GM12891 (cell line): ENCODE measurements around the gene MAST1.
"Not testable (repeated sequence)": the region's sequence is repeated elsewhere in the genome, so short reads cannot be mapped to it uniquely, and the experiment has no call there.

ENCODE experiments used
- PAX5 ChIP-seq: IDR thresholded peaks from 2 replicates; pipeline ENCODE4 v1.6.1; 2011; ENCODE audit warnings: low read length, moderate library complexity, mild to moderate bottlenecking; ENCODE audit not compliant: insufficient read depth, severe bottlenecking
- POLR2A ChIP-seq: IDR thresholded peaks from 2 replicates; pipeline ENCODE4 v1.6.1; 2011; ENCODE audit warnings: low read depth, low read length, control low read depth
- POLR2AphosphoS5 ChIP-seq: IDR thresholded peaks from 2 replicates; pipeline ENCODE4 v1.6.1; 2011; ENCODE audit warnings: low read depth, low read length, control low read depth
- POU2F2 ChIP-seq: IDR thresholded peaks from 2 replicates; pipeline ENCODE4 v1.6.1; 2011; ENCODE audit warnings: low read depth, mild to moderate bottlenecking, control low read depth, low read length, moderate library complexity
- SPI1 ChIP-seq: IDR thresholded peaks from 2 replicates; pipeline ENCODE4 v1.6.1; 2011; ENCODE audit warnings: low read depth, low read length, control low read depth
- TAF1 ChIP-seq: IDR thresholded peaks from 2 replicates; pipeline ENCODE4 v1.6.1; 2011; ENCODE audit warnings: low read depth, low read length, control low read depth

DNA sequence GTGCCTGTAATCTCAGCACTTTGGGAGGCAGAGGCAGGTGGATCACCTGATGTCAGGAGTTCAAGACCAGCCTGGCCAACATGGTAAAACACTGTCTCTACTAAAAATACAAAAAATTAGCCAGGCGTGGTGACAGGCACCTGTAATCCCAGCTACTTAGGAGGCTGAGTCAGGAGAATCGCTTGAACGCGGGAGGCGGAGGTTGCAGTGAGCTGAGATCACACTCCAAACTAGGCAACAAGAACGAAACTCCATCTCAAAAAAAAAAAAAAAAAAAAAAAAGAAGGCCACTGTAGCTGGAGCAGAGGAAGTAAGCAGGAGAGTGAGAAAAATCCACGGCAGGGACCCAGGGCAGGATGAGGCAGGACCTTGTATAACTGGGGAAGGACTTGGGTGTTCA is 8.3 kb downstream of the MAST1 start:
- TF ChIP-seq POLR2A, PAX5, POLR2AphosphoS5, TAF1, SPI1, POU2F2: not testable (repeated sequence)
